ENCODE data around the gene PLCZ1. TPM values are rescaled to one million over a fixed set of nuclear protein-coding genes. Genes with fewer than 3 reads are reported as not detected.

The PLCZ1 gene
- total and polyA plus RNA-seq, 4 donors: 0.42 TPM; not detected in 3

DNA sequence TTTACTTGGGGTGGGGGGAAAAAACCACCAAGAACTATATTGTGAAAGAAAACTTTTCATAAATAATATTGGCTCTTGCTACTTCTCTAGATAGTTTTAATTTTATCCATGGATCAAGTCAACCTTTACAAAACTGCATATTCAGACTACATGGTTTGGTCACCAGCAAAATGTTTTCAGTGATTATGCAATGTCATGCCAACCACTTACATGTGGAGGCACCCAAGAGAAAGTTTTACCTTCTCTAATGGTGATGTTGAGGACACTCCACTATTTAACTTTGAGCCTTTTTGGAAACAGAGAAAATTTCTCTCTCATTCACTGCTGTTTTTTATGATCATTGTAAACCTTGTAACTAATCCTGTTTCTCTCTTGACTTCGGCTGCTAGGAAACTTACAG lies 21.6 kb downstream of the PLCZ1 start:
- TF ChIP-seq NR2F2 (IDR thresholded peaks at IDR 0.05): no peak
- TF ChIP-seq HNF4A (conservative IDR thresholded peaks at IDR 0.05): no peak
- no peak for TF ChIP-seq YY1 (IDR thresholded peaks at IDR 0.05)
- TF ChIP-seq SP1 (IDR thresholded peaks at IDR 0.05): no peak
- TF ChIP-seq, protein P1, sequence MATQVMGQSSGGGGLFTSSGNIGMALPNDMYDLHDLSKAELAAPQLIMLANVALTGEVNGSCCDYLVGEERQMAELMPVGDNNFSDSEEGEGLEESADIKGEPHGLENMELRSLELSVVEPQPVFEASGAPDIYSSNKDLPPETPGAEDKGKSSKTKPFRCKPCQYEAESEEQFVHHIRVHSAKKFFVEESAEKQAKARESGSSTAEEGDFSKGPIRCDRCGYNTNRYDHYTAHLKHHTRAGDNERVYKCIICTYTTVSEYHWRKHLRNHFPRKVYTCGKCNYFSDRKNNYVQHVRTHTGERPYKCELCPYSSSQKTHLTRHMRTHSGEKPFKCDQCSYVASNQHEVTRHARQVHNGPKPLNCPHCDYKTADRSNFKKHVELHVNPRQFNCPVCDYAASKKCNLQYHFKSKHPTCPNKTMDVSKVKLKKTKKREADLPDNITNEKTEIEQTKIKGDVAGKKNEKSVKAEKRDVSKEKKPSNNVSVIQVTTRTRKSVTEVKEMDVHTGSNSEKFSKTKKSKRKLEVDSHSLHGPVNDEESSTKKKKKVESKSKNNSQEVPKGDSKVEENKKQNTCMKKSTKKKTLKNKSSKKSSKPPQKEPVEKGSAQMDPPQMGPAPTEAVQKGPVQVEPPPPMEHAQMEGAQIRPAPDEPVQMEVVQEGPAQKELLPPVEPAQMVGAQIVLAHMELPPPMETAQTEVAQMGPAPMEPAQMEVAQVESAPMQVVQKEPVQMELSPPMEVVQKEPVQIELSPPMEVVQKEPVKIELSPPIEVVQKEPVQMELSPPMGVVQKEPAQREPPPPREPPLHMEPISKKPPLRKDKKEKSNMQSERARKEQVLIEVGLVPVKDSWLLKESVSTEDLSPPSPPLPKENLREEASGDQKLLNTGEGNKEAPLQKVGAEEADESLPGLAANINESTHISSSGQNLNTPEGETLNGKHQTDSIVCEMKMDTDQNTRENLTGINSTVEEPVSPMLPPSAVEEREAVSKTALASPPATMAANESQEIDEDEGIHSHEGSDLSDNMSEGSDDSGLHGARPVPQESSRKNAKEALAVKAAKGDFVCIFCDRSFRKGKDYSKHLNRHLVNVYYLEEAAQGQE (IDR thresholded peaks at IDR 0.05): no peak
- no peak for TF ChIP-seq TAF1 (conservative IDR thresholded peaks at IDR 0.05)
- TF ChIP-seq FOXA2 (IDR thresholded peaks at IDR 0.05): no peak
- no peak for TF ChIP-seq RXRA (IDR thresholded peaks at IDR 0.05)
- no peak for TF ChIP-seq RAD21 (IDR thresholded peaks at IDR 0.05)
- no peak for TF ChIP-seq ATF3 (IDR thresholded peaks at IDR 0.05)
- no peak for TF ChIP-seq EGR1 (IDR thresholded peaks at IDR 0.05; ENCODE audit: low read depth in 2 of 2)
- TF ChIP-seq JUND (IDR thresholded peaks at IDR 0.05): no peak
- TF ChIP-seq, protein P2, sequence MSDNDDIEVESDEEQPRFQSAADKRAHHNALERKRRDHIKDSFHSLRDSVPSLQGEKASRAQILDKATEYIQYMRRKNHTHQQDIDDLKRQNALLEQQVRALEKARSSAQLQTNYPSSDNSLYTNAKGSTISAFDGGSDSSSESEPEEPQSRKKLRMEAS (IDR thresholded peaks at IDR 0.05): no peak
- TF ChIP-seq HNF4G (IDR thresholded peaks at IDR 0.05): no peak
- TF ChIP-seq, protein P3, sequence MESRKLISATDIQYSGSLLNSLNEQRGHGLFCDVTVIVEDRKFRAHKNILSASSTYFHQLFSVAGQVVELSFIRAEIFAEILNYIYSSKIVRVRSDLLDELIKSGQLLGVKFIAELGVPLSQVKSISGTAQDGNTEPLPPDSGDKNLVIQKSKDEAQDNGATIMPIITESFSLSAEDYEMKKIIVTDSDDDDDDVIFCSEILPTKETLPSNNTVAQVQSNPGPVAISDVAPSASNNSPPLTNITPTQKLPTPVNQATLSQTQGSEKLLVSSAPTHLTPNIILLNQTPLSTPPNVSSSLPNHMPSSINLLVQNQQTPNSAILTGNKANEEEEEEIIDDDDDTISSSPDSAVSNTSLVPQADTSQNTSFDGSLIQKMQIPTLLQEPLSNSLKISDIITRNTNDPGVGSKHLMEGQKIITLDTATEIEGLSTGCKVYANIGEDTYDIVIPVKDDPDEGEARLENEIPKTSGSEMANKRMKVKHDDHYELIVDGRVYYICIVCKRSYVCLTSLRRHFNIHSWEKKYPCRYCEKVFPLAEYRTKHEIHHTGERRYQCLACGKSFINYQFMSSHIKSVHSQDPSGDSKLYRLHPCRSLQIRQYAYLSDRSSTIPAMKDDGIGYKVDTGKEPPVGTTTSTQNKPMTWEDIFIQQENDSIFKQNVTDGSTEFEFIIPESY (IDR thresholded peaks at IDR 0.05): no peak
- no peak for TF ChIP-seq GABPA (IDR thresholded peaks at IDR 0.05 in 1 of 2, conservative IDR thresholded peaks at IDR 0.05 in 1 of 2)
- TF ChIP-seq FOXA1 (IDR thresholded peaks at IDR 0.05): no peak
- TF ChIP-seq CTCF (IDR thresholded peaks at IDR 0.05; ENCODE audit: low read depth, low read length, missing input control): no peak
- Histone ChIP-seq H3K36me3 (ENCODE audit: control insufficient read depth in 4 of 4, insufficient read depth in 3 of 4, low read depth in 1 of 4, low read length in 3 of 4) (no peaks in the 10 kb centered on the region), H3K9me3 (ENCODE audit: control insufficient read depth in 4 of 4, low read length in 3 of 4) (no peaks in the 10 kb centered on the region), H3K4me1 (ENCODE audit: control insufficient read depth in 4 of 4, insufficient read depth in 4 of 4, low read length in 3 of 4) (no peaks in the 10 kb centered on the region), H3K27ac (ENCODE audit: low read depth in 1 of 2, low read length in 2 of 2) (no peak overlapping the region), H3K9ac (ENCODE audit: low read depth in 1 of 2, low read length in 2 of 2) (no peak overlapping the region), H3K4me3 (ENCODE audit: low read depth in 1 of 3, low read length in 3 of 3) (no peak overlapping the region), H3K27me3 (ENCODE audit: control insufficient read depth in 4 of 4, insufficient read depth in 4 of 4, low read length in 3 of 4) (no peaks in the 10 kb centered on the region)
- 97% methylated on average over 1 of the region's 1 CpG for WGBS
- DNase-seq (ENCODE audit: low spot score): no peak
